HG03066 (cell line): Measurements from ENCODE around the gene VKORC1.
"Not testable (repeated sequence)": the region's sequence is repeated elsewhere in the genome, so short reads cannot be mapped to it uniquely, and the experiment has no call there.

ENCODE experiments used
- ATAC-seq: cut with Tn5 transposase; IDR thresholded peaks from one replicate; pipeline ENCODE4 v1.9.1; 2021; ENCODE audit warnings: low read depth; ENCODE audit not compliant: unreplicated experiment

The VKORC1 gene

GRCh38 chr16:31108035-31108793 lies 13.6 kb upstream of the VKORC1 start, which contains the start of gene BCKDK:
Gene BCKDK, plus strand, starts transcription at chr16:31108386. Its CDS starts 838 bp downstream, at chr16:31109224.
- peak; percentile 80 for ATAC-seq

DNA sequence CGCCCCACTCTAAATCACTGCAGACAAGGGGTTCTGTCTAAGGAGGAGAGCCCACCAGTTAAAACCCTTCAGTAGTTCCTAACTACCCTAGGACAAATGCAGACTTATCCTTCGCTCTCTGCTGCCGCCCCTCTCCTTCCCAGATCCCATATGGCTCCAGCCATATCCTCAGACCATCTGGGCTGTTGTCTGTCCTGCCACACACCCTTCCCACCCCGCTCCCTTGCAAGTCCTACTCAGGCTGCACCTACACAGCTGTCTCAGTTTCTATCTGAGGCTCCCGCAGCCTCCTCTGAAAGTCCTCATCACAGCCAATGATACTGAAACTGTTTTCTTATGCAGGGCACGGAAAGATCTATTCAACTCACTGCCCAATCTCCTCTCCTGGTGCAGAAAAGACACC lies 12.9 kb upstream of the VKORC1 start:
- ATAC-seq, result peak; percentile 57

DNA sequence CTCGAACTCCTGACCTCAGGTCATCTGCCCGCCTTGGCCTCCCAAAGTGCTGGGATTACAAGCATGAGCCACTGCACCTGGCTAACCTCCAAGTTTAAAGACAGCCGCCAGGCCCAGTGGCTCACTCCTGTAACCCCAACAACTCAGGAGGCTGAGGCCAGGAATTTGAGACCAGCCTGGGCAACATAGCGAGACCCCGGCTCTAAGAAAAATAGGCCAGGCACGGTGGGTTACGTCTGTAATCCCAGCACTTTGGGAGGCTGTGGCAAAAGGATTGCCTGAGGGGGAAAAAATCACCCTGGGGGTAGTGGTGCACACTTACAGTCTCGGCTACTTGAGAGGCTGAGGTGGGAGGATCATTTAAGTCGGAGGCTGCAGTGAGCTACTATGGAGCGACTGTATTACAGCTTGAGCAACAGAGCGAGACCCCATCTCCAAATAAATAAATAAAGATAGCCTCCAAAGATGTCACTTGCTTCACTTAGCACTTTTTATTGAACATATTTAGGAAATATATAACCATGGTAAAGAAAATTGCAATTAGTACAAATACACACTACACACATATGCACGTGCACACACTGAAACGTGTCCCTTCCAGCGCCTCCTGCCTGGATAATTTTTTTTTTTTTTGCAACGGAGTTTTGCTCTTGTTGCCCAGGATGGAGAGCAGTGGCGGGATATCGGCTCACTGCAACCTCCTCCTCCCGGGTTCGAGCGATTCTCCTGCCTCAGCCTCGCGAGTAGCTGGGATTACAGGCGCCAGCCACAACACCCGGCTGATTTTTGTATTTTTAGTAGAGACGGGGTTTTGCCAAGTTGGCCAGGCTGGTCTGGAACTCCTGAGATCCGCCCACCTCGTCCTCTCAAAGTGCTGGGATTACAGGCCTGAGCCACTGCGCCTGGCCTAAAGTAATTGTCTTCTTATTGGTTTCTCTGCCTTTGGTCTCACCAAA lies 12.2 kb upstream of the VKORC1 start:
- ATAC-seq, result no peak

GRCh38 chr16:31105677-31106213 lies 11.1 kb upstream of the VKORC1 start:
- no peak for ATAC-seq

GRCh38 chr16:31100876-31101641 lies 6.5 kb upstream of the VKORC1 start:
- ATAC-seq, result not testable (repeated sequence)

DNA sequence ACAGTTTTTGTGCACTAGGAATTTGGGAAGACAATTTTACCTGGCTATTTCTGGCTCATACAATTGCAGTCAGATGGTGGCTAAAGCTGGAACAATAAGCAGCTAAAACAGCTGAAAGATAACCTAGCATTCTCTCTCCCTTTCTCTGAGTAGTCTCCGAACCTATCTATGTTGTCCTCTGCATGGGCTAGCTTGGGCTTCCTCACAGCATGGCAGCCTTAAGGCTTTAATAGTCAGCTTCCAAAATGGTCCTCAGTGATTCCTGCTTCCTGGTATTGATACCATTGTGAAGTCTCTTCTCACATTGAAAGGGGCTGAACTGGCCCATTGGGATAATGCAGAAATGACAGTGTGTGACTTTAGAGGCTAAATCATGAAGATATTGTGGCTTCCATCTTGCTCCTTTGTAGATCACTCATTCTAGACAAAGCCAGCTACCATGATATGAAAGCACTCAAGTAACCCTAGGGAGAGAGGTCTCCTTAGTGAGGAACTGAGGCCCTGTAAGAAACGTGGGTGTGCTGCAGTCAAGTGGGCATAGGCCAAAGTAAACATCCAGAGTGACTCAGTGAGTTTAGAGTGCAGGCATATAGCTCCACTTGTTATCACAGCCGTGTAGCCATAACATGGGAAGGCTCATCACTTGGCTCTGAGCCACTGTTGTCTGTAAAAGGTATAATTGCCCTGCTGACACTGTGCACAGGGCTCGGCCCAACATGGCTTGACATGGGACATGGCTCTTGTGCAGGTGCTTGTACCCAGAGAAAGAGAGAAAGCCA lies 5.5 kb upstream of the VKORC1 start:
- no peak for ATAC-seq

DNA sequence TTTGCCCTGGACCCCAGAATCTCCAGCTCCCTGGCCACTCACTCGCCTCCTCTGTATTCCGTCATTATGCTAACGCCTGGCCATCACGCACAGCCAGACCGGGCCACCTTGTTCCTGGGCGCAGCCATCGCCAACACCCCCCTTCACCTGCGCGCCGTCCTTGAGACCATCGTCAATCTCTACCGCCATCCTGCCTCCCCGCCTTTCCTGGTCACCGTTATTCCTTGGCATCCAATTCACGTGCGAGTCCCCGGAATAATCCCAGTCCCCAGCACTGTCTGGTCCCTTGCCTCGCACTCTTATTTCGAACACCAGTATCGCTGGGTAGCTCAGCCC lies 541 bp downstream of the VKORC1 start:
- ATAC-seq, result peak; percentile 7

DNA sequence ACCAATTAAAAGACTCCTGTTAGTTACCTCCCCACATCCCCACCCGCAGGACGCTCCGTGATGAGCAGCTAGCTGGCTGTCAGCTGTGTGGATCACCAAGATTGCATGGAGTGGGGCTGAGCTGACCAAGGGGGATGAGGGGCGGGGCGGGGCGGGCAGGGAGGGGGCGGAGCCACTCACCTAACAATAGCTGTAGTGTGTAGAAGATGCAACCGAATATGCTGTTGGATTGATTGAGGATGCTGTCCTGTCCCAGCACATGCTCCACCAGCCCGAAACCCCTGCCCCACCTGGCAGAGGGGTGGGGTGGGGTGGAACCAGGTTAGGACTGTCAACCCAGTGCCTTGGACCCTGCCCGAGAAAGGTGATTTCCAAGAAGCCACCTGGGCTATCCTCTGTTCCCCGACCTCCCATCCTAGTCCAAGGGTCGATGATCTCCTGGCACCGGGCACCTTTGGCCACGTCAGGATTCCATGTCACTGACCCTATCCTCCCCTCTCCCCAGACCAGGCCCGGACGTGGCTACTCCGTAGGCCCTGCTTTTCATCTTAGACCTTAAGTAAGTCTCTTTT lies 1.4 kb downstream of the VKORC1 start:
- no peak for ATAC-seq

DNA sequence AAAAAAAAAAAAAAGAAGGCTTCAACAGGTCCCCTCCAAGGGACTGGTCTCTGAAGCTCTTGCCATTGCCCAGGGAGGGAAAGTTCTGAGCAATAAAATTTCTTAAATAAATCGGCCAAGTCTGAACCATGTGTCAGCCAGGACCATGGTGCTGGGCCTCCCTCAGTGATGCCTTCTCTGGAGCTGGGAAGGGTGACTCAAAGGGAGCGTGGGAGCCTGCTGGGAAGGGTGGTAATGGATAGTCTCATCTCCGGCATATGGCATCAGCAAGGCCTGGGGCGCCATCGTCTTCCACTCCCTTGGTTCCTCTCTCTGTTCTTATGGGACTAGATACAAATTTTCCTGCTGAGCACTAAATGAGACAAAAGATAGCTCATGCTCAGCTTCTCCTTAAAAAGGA lies 2.3 kb downstream of the VKORC1 start:
- ATAC-seq, result no peak

DNA sequence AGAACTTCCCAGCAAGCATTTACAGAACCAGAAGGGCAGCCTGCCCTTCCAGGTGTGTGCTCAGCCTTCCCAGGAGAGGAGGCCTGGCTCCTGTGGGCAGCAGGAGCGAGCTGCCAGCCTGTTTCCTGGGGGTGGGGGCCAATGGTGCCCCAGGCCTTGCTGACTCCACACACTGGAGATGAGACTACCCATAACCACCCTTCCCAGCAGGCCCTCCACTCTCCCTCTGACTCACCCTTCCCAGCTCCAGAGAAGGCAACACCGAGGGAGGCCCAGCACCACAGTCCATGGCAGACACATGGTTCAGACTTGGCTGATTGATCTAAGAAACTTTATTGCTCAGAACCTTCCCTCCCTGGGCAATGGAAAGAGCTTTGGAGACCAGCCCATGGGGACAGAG lies 4.1 kb downstream of the VKORC1 start:
- no peak for ATAC-seq

DNA sequence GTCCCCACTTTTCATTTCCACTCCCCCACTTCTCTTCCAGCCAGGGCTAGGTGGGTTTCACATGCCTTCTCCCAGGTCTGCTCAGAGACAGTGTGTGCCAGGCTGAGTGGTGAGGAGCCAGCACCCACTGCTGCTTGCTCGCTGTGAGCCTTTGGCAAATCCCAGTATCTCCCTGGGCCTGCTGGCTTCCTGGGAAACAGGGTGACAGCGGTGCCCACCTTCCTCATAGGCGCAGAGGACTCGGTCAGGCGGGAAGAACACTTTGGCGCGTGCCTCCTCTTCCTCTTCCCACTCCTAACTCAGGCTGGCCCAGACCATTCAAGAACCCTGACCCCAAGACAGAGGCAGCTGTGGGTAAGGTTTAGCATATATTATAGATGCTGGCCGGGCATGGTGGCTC lies 5.4 kb downstream of the VKORC1 start:
- ATAC-seq, result no peak

DNA sequence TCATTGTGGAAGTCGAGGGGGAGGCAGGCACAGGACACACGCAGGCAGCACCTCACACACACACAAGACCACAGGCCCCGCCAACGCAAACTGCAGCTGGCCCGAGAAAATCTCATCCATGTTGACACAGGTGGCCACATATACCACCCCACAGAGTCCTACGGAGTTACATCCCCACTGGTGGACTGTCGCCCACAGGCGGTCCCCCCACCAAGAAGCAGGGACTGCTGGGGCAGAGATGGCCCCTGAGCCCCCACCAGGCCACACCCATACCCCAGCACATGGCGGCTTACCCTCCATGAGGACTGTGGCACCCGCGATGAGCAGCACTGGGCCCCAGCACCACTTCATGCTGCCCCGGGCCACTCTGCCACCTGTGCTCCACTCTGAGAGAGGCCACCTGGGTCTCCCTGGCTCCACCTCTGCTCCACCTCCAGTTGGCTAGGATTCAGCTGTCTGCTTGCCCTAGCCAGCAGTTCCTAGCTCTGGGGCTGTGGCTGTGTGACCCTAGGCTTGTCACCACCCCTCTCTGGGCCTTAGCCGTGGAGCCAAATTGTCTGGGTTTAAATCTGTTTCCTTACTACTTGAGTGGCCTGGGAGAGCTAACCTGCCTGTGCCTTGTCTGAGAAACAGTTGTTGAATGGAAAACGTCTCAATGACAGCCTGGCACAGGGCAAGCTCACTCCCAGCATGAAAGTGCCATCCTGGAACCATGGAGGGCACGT lies 6.0 kb downstream of the VKORC1 start, which contains the start of gene PRSS53:
TSS of gene PRSS53 (minus strand) at position 485 of the 725 bp plus-strand sequence. CDS start at position 351, 134 bp downstream.
- ATAC-seq, result no peak

GRCh38 chr16:31087971-31088370 lies 6.6 kb downstream of the VKORC1 start:
- no peak for ATAC-seq

DNA sequence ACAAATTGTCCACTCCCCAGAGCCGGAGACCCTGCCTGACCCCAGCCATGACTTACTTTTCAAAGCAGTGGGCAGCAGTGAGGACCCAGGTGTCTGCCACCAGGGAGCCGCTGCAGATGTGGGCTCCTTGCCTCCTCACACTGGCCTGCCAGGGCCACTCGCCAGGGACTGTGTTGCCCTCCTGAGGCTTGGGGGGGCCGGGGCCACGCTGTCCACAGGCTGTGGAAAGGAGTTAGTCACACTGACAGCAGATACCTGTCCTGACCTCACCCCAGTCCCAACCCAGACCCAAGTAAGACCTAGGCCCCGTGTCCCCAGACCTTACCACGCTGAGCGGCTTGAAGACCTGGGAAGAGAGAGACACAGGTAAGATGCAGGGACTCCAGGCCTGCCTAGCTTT lies 7.1 kb downstream of the VKORC1 start:
- no peak for ATAC-seq

DNA sequence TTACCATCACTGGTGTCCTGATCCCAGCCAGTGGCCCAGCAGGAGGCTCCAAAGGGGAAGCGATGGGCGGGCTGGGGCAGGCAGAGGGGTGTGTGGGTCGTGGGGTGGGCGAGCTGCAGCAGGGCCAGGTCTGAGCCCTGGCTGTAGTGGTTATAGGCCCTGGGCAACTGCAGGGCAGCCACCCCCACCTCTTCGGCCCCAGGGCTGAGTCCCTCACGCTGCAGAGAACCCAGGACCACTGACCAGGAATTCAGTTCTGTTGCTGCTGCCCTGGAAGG lies 8.0 kb downstream of the VKORC1 start:
- ATAC-seq, result no peak

GRCh38 chr16:31085873-31086628 lies 8.5 kb downstream of the VKORC1 start:
- ATAC-seq, result no peak

GRCh38 chr16:31085411-31085810 lies 9.2 kb downstream of the VKORC1 start:
- ATAC-seq, result no peak

GRCh38 chr16:31084584-31085302 lies 9.9 kb downstream of the VKORC1 start:
- no peak for ATAC-seq
